Neuronal stem cell (in vitro differentiated cells): ENCODE results near the gene EBF4.
"Not testable (repeated sequence)": the region's sequence is repeated elsewhere in the genome, so short reads cannot be mapped to it uniquely, and the experiment has no call there.

ENCODE experiments used
- DNase-seq: peaks from one replicate; pipeline ENCODE4 v3.0.0-alpha.2; 2013; ENCODE audit warnings: low spot score
- H2AFZ ChIP-seq: one replicate; pipeline ENCODE4 v1.6.1; 2013; ENCODE audit warnings: mild to moderate bottlenecking, low read length, inconsistent platforms
- H2AK5ac ChIP-seq: 2 replicates; pipeline ENCODE4 v1.6.1; 2013; ENCODE audit warnings: low read depth, mild to moderate bottlenecking, inconsistent platforms, low read length, moderate library complexity, mixed read lengths
- H2BK120ac ChIP-seq: 2 replicates; pipeline ENCODE4 v1.6.1; 2013; ENCODE audit warnings: low read depth, mild to moderate bottlenecking, inconsistent platforms, low read length, moderate library complexity, mixed read lengths
- H2BK12ac ChIP-seq: one replicate; pipeline ENCODE4 v1.6.1; 2013; ENCODE audit warnings: low read length, inconsistent platforms
- H2BK15ac ChIP-seq: 2 replicates; pipeline ENCODE4 v1.6.1; 2013; ENCODE audit warnings: mild to moderate bottlenecking, low read length, inconsistent platforms, mixed read lengths
- H2BK5ac ChIP-seq: one replicate; pipeline ENCODE4 v1.6.1; 2013; ENCODE audit warnings: inconsistent platforms, mild to moderate bottlenecking, low read length, moderate library complexity
- H3K14ac ChIP-seq: one replicate; pipeline ENCODE4 v1.6.1; 2013; ENCODE audit warnings: low read length, inconsistent platforms
- H3K18ac ChIP-seq: 2 replicates; pipeline ENCODE4 v1.6.1; 2013; ENCODE audit warnings: low read length, inconsistent platforms
- H3K23ac ChIP-seq: 2 replicates; pipeline ENCODE4 v1.6.1; 2013; ENCODE audit warnings: low read depth, mild to moderate bottlenecking, mixed read lengths, low read length, inconsistent platforms; ENCODE audit not compliant: poor library complexity
- H3K27ac ChIP-seq: replicated peaks from 3 replicates; pipeline ENCODE4 v1.5.1; 2013; ENCODE audit warnings: low read length, inconsistent platforms
- H3K27me3 ChIP-seq, 3 experiments: 2 replicates each; pipeline ENCODE4 v1.6.1; 2013; ENCODE audit warnings: low read length in 3 of 3, mild to moderate bottlenecking in 2 of 3, inconsistent platforms in 1 of 3, low read depth in 1 of 3, mixed read lengths in 1 of 3, moderate library complexity in 1 of 3; ENCODE audit not compliant: control insufficient read depth in 3 of 3, insufficient read depth in 3 of 3
- H3K36me3 ChIP-seq, 2 donors: replicated peaks in 1 of 2; 2 replicates each; pipeline ENCODE4 v1.6.1; 2013; ENCODE audit warnings: low read length in 2 of 2; ENCODE audit not compliant: control insufficient read depth in 2 of 2, insufficient read depth in 2 of 2
- H3K4ac ChIP-seq: 2 replicates; pipeline ENCODE4 v1.6.1; 2013; ENCODE audit warnings: inconsistent platforms, mild to moderate bottlenecking, low read length, moderate library complexity
- H3K4me1 ChIP-seq, 2 donors: 1 replicate in 1 of 2; 2 replicates in 1 of 2; pipeline ENCODE4 v1.6.1; 2013; ENCODE audit warnings: low read length in 2 of 2, low read depth in 1 of 2; ENCODE audit not compliant: control insufficient read depth in 2 of 2, insufficient read depth in 1 of 2
- H3K4me2 ChIP-seq: one replicate; pipeline ENCODE4 v1.6.1; 2013; ENCODE audit warnings: mild to moderate bottlenecking, low read length, inconsistent platforms; ENCODE audit not compliant: insufficient read depth, poor library complexity, severe bottlenecking
- H3K4me3 ChIP-seq, 2 donors: 2 replicates each; pipeline ENCODE4 v1.5.1; 2013; ENCODE audit warnings: low read length in 2 of 2, mild to moderate bottlenecking in 2 of 2, inconsistent platforms in 1 of 2, moderate library complexity in 1 of 2
- H3K79me1 ChIP-seq: one replicate; pipeline ENCODE4 v1.6.1; 2013; ENCODE audit warnings: low read depth, mild to moderate bottlenecking, inconsistent platforms, low read length, moderate library complexity
- H3K9ac ChIP-seq: one replicate; pipeline ENCODE4 v1.6.1; 2013; ENCODE audit warnings: mild to moderate bottlenecking, low read depth, low read length, inconsistent platforms; ENCODE audit not compliant: poor library complexity
- H3K9me3 ChIP-seq, 2 donors: replicated peaks in 1 of 2; 2 replicates each; pipeline versions ENCODE3 to v1.6.1; 2013; ENCODE audit warnings: low read length in 2 of 2, mild to moderate bottlenecking in 2 of 2, inconsistent platforms in 1 of 2, low read depth in 1 of 2, mixed read lengths in 1 of 2, moderate library complexity in 1 of 2; ENCODE audit not compliant: control insufficient read depth in 2 of 2, insufficient read depth in 1 of 2
- H4K8ac ChIP-seq: one replicate; pipeline ENCODE4 v1.6.1; 2013; ENCODE audit warnings: low read depth, mild to moderate bottlenecking, inconsistent platforms, low read length, moderate library complexity
- H4K91ac ChIP-seq: one replicate; pipeline ENCODE4 v1.6.1; 2013; ENCODE audit warnings: low read length, low read depth, mild to moderate bottlenecking, inconsistent platforms; ENCODE audit not compliant: poor library complexity
- WGBS, 2 donors: extraction: QIAGEN DNeasy Blood & Tissue Kit; methylation state at CpG; one replicate each; pipeline ENCODE4 v1.1.7; 2013; ENCODE audit warnings: missing lambda C conversion rate in 2 of 2, mixed read lengths in 1 of 2; ENCODE audit not compliant: insufficient read length in 2 of 2, insufficient replicate concordance in 1 of 2; ENCODE audit errors: extremely low coverage in 2 of 2; 5-methylcytosine and 5-hydroxymethylcytosine counted together

Gene EBF4

DNA sequence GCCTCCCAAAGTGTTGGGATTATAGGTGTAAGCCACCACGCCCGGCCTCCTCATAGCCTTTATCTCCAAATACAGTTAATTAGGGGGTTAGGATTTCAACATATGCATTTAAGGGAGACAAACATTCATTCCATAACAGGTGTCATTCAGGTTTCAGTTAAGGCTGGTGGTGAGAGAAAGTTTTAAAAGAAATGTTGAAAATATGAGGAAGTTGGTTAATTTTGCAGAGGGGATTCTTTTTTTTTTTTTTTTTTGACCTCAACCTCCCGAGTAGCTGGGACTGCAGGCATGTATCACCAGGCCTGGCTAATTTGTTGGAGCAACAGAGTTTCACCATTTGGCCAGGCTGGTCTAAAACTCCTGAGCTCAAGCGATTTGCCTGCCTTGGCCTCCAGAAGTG is 12.5 kb upstream of the EBF4 start:
- no peak overlapping the region for H3K4me3 ChIP-seq
- H3K4me1 ChIP-seq = no peaks in the 10 kb centered on the region
- no peak overlapping the region for H4K91ac ChIP-seq
- H3K4me2 ChIP-seq = no peak overlapping the region
- peaks cover 0 to 28% (median 0%) of the 10 kb centered on the region in 3 experiments for H3K27me3 ChIP-seq
- H2BK12ac ChIP-seq = no peak overlapping the region
- no peak overlapping the region for H2BK15ac ChIP-seq
- no peak overlapping the region for H3K4ac ChIP-seq
- H2BK5ac ChIP-seq = no peak overlapping the region
- no peak overlapping the region for H2AFZ ChIP-seq
- no peaks in the 10 kb centered on the region for H3K9me3 ChIP-seq
- DNase-seq = no peak
- no peaks in the 10 kb centered on the region for H3K79me1 ChIP-seq
- H2AK5ac ChIP-seq = no peak overlapping the region
- no peak overlapping the region for H3K23ac ChIP-seq
- H3K9ac ChIP-seq = no peak overlapping the region
- no peak overlapping the region for H3K18ac ChIP-seq
- WGBS, 2 donors = no CpG with 5 or more reads among the region's 4 CpGs
- H3K14ac ChIP-seq = no peak overlapping the region
- no peak overlapping the region for H2BK120ac ChIP-seq
- H3K27ac ChIP-seq = no peak overlapping the region
- H3K36me3 ChIP-seq = no peaks in the 10 kb centered on the region
- H4K8ac ChIP-seq = no peak overlapping the region

DNA sequence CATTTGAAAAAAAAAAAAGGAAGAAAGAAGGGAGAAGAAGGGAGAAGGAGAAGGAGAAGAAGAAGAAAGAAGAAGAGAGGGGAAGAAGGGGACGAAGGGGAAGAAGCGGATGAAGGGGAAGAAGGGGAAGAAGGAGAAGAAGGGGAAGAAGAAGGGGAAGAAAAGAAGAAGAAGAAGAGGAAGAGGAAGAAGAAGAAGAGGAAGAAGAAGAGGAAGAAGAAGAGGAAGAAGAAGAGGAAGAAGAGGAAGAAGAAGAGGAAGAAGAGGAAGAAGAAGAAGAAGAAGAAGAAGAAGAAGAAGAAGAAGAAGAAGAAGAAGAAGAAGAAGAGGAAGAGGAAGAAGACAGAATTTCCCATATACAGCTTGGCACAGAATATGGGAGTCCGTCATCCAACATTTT is 10.5 kb upstream of the EBF4 start:
- H3K36me3 ChIP-seq, H3K9me3 ChIP-seq, H3K18ac ChIP-seq, H2BK120ac ChIP-seq, H3K4me2 ChIP-seq, H2BK12ac ChIP-seq, H3K27ac ChIP-seq, DNase-seq, H3K79me1 ChIP-seq, H2AFZ ChIP-seq, H3K4ac ChIP-seq, H2BK5ac ChIP-seq, H3K9ac ChIP-seq, H4K91ac ChIP-seq, H3K4me1 ChIP-seq, H4K8ac ChIP-seq, H3K23ac ChIP-seq, H3K14ac ChIP-seq, H2AK5ac ChIP-seq, H2BK15ac ChIP-seq, H3K4me3 ChIP-seq: not testable (repeated sequence)
- H3K27me3 ChIP-seq = peaks cover 0 to 26% (median 2%) of the 10 kb centered on the region in 3 experiments
- WGBS, 2 donors = 100% methylated on average over 2 of the region's 3 CpGs

DNA sequence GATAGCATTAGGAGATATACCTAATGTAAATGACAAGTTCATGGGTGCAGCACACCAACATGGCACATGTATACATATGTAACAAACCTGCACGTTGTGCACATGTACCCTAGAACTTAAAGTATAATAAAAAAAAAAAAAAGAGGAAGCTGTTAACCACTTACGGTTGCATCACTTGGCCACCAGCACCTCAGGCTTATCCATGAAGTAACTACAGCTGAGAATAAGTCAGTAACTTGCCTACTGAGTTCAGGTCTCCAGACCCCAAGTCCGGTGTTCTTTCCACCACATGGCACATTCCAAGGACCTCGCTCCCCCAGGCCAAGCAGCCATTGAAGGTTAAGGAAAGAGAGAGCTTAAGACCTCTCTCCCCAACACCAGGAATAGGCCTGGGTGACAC is 7.8 kb upstream of the EBF4 start:
- H3K14ac ChIP-seq = peak overlapping the region; percentile 38
- not testable (repeated sequence) for H2BK15ac ChIP-seq, H3K27ac ChIP-seq, H3K36me3 ChIP-seq, H3K18ac ChIP-seq, H3K9me3 ChIP-seq, H2AFZ ChIP-seq, H3K9ac ChIP-seq, H3K4me1 ChIP-seq, H3K4me3 ChIP-seq, H2BK12ac ChIP-seq, H3K23ac ChIP-seq, H2BK120ac ChIP-seq, H3K79me1 ChIP-seq, H4K8ac ChIP-seq, H2AK5ac ChIP-seq, DNase-seq, H2BK5ac ChIP-seq, H3K4me2 ChIP-seq, H4K91ac ChIP-seq, H3K4ac ChIP-seq
- H3K27me3 ChIP-seq = peaks cover 0 to 22% (median 12%) of the 10 kb centered on the region in 3 experiments
- WGBS, 2 donors = no CpG with 5 or more reads among the region's 4 CpGs

DNA sequence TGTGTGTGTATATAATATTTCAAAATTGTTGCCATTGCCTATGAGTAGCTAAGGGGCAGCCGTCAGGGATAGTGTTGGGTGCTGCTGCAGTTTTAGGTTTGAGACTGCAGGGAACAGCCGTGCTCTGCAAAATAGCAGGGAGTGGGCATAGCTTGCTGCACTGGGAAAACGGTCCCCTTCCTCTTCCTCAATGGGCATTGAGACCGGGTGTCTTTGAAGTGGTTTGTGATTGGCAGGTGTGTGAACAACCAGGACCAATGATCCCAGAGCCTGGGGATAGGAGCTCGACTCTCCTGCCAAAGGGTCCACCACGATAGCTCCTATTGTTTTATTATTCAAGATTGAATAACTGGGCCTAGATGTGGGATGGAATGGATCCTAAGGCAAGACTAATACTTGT is 5.1 kb upstream of the EBF4 start:
- no CpG with 5 or more reads among the region's 6 CpGs for WGBS, 2 donors
- H3K27me3 ChIP-seq = peaks cover 13 to 48% (median 28%) of the 10 kb centered on the region in 3 experiments
- H3K4me2 ChIP-seq = no peak overlapping the region
- H3K4me3 ChIP-seq = no peak overlapping the region
- no peak overlapping the region for H3K27ac ChIP-seq
- no peak overlapping the region for H2BK120ac ChIP-seq
- H3K36me3 ChIP-seq = no peaks in the 10 kb centered on the region
- no peak overlapping the region for H2BK5ac ChIP-seq
- H3K79me1 ChIP-seq = peaks cover 3% of the 10 kb centered on the region
- no peak overlapping the region for H3K14ac ChIP-seq
- H2BK12ac ChIP-seq = no peak overlapping the region
- no peak overlapping the region for H4K91ac ChIP-seq
- H3K9me3 ChIP-seq = no peaks in the 10 kb centered on the region
- H3K23ac ChIP-seq = no peak overlapping the region
- no peak for DNase-seq
- H3K18ac ChIP-seq = no peak overlapping the region
- H4K8ac ChIP-seq = no peak overlapping the region
- H2AK5ac ChIP-seq = no peak overlapping the region
- peak overlapping the region; percentile 59 for H2AFZ ChIP-seq
- H3K9ac ChIP-seq = no peak overlapping the region
- peaks cover 7 to 11% of the 10 kb centered on the region in 2 donors for H3K4me1 ChIP-seq
- H2BK15ac ChIP-seq = no peak overlapping the region
- H3K4ac ChIP-seq = no peak overlapping the region
